Activated T-helper 17 cell treated with anti-CD3 and anti-CD28 coated beads, Interleukin-2, amount 50 U/mL, for 72 hours (primary cell): ENCODE measurements around the gene FTO. TPM values are rescaled to one million over a fixed set of nuclear protein-coding genes. Genes with fewer than 3 reads are reported as not detected.

Source experiments
- ATAC-seq: fragments of 150-1000 bp; cut with Tn5 transposase; replicated peaks from 2 replicates; pipeline ENCODE4 v1.10.0; 2021; ENCODE audit warnings: mild to moderate bottlenecking, moderate library complexity
- H3K27ac Mint-ChIP-seq: one replicate; pipeline ENCODE4 v1.8.0; 2022; ENCODE audit warnings: mixed read lengths
- H3K27me3 Mint-ChIP-seq: one replicate; pipeline ENCODE4 v1.8.0; 2022; ENCODE audit warnings: mixed read lengths
- H3K36me3 Mint-ChIP-seq: one replicate; pipeline ENCODE4 v1.8.0; 2022; ENCODE audit warnings: low read depth, mild to moderate bottlenecking, mixed read lengths
- H3K4me1 Mint-ChIP-seq: one replicate; pipeline ENCODE4 v1.8.0; 2022; ENCODE audit warnings: mixed read lengths
- H3K4me3 Mint-ChIP-seq: one replicate; pipeline ENCODE4 v1.8.0; 2022; ENCODE audit warnings: mild to moderate bottlenecking, mixed read lengths
- H3K9me3 Mint-ChIP-seq: one replicate; pipeline ENCODE4 v1.8.0; 2022; ENCODE audit warnings: mixed read lengths
- total RNA-seq, 2 donors: library from RNA; stranded (reverse); gene quantifications; one replicate each; pipeline ENCODE4 v1.2.3, GENCODE V29; 2022

The FTO gene
- total RNA-seq, 2 donors from 2014 or later: 50.0 to 54.1 TPM

DNA sequence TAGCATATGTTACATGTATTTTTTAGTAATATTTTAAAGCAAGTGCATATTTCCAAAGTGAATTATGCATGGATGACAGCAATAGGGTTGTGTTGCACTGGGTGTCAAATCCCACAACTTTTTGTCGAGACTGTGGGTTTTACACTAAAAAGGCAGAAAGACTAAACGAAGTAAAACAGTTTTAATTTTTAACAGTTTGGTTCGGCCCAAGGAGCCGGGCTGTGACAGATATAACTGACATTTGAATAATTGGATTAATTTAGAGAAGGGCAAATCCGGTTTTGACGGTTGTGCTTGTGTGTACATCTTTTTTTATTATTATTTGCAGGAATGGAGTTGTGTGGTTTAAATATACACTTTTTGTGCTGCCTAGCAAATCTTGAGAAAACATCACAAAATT, 263.6 kb downstream of the FTO start:
- no peak overlapping the region for H3K4me3 Mint-ChIP-seq
- no peak overlapping the region for H3K27ac Mint-ChIP-seq
- no peaks in the 10 kb centered on the region for H3K9me3 Mint-ChIP-seq
- H3K27me3 Mint-ChIP-seq: no peaks in the 10 kb centered on the region
- no peak for ATAC-seq
- H3K36me3 Mint-ChIP-seq: no peaks in the 10 kb centered on the region
- no peaks in the 10 kb centered on the region for H3K4me1 Mint-ChIP-seq

DNA sequence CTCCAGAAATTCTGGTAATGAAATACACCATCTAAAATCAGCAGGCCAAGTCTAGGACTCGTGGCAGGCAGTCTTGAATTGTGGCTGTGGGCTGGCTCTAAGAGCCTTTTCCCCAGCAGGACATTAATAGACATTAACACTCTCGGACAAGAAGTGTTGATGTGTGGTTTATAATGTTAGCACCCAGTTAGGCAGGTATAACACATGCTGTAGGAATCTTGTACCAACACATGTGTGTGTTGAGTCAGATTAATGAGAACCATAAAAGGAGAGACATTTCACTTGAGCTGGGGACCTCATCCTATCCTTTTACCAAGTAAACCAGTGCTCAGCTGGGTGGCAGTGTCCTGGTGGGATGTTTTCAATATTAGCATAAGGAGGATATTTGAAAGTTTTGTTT, 264.5 kb downstream of the FTO start:
- H3K4me3 Mint-ChIP-seq: no peak overlapping the region
- no peaks in the 10 kb centered on the region for H3K9me3 Mint-ChIP-seq
- H3K27me3 Mint-ChIP-seq: no peaks in the 10 kb centered on the region
- H3K27ac Mint-ChIP-seq: no peak overlapping the region
- no peaks in the 10 kb centered on the region for H3K36me3 Mint-ChIP-seq
- H3K4me1 Mint-ChIP-seq: no peaks in the 10 kb centered on the region
- ATAC-seq: no peak

DNA sequence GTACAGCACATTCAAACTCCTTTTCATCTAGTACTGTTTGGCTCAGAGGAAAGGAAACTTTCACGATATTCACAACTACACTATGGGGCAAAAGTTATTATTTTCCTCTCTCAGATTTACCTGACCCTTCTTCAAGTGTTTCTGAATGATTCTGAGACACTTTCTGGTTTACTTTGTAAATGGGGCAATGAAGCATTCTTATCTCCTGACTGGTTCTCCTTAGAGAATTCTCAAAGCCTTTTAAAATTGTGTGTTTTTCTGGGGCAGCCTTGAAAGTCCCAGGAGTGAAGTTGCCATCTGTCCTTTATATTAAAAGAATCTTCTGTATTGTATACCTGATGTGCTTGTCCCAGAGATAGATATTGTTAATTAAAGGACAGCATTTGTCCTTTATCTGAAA, 264.9 kb downstream of the FTO start:
- H3K27me3 Mint-ChIP-seq: no peaks in the 10 kb centered on the region
- no peak overlapping the region for H3K27ac Mint-ChIP-seq

DNA sequence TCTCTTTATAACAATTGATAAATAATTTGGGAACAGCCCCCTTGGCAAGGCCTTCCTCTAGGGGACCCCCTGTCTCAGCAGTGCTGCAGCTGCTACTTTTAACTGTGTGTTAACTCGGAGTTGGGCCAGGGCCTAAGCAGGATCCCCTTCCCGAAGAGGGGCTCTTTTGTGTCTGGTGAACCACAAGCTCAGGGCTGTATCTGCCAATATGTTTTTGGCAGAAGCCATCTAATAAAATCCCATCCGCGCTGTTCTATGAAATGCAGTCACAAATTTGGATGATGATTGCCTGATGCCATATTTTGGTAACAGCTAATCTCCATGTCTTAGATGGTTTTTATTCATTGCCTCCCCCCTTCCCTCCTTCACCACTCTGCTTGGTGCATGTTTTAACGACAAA, 267.7 kb downstream of the FTO start:
- Mint-ChIP-seq H3K4me1 (no peaks in the 10 kb centered on the region), H3K4me3 (no peak overlapping the region), H3K27ac (no peak overlapping the region), H3K9me3 (no peaks in the 10 kb centered on the region), H3K36me3 (no peaks in the 10 kb centered on the region), H3K27me3 (no peaks in the 10 kb centered on the region)
- no peak for ATAC-seq

More for the DNA sequence above, 264.9 kb downstream of the FTO start:
- ATAC-seq: no peak
- Mint-ChIP-seq H3K4me3 (no peak overlapping the region), H3K36me3 (no peaks in the 10 kb centered on the region), H3K9me3 (no peaks in the 10 kb centered on the region), H3K4me1 (no peaks in the 10 kb centered on the region)

DNA sequence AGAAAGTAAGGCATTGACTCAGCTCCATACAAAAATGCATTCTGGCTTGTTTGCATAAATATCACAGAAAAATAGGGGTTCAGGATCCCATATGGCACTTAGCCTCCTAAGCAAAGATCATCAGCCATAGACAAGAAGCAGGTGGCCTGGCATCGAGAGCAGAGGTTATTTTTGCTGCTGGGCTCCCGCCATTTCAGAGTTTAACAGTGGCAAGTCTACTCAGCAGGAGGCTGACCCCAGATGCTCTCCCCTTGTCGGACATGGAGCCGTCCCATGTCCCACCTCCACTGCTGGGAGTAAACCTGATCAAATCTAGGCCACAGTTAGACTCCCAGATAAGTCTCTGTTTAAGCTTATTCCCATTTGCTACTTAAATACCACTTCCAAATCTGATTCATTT, 269.1 kb downstream of the FTO start:
- no peak overlapping the region for H3K27ac Mint-ChIP-seq
- no peaks in the 10 kb centered on the region for H3K27me3 Mint-ChIP-seq
- ATAC-seq: no peak

DNA sequence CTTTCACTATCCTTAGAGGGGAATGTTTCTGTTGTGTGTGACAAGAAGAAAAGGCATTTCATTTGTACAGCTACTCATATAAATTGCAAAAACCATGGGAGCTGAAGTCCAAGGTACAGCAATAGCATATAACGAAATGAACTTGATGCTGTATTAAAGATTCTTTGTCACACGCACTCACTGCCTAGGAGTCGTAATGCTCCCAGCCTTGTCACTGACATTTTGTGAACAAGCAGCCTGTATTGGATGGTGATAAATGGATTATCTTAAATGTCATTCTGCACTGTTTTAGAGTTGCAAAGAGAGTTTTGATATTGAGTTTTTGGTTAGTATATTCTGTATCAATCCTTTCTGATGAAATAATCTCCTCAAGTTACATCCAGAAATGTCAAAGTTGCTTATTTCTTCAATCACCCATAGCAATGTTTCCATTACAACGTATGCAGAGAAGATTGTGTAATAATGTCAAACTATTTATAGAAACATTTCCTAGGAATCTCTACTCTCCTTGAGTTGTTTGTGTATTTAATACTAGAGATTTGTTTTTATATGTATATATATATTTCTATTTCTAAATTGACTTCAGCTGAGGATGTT, 270.6 kb downstream of the FTO start:
- Mint-ChIP-seq H3K36me3 (no peaks in the 10 kb centered on the region), H3K4me3 (no peak overlapping the region), H3K27ac (no peak overlapping the region), H3K9me3 (no peaks in the 10 kb centered on the region), H3K27me3 (no peaks in the 10 kb centered on the region), H3K4me1 (no peaks in the 10 kb centered on the region)
- no peak for ATAC-seq

More for the DNA sequence above, 269.1 kb downstream of the FTO start:
- Mint-ChIP-seq H3K4me3 (no peak overlapping the region), H3K9me3 (no peaks in the 10 kb centered on the region), H3K36me3 (no peaks in the 10 kb centered on the region), H3K4me1 (no peaks in the 10 kb centered on the region)

DNA sequence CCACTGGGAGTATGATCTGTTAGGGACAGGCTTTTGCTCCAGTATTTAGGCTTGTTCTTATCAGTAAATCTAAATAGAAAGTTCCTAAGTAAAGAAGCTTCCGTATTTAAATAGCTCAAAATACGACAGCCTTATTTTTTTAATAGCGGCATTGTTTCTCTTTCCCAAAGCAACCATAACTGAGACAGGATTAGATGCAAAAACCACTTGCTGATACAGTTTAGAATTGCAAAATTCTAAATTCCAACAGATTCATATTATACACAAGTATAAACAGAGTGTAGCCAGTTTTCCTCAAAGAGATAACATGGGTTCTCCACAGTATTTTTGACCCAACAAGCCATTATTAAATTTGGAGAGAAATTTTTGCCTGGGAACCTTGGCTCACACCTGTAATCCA, 276.7 kb downstream of the FTO start:
- Mint-ChIP-seq H3K4me3 (no peak overlapping the region), H3K4me1 (no peaks in the 10 kb centered on the region), H3K27ac (no peak overlapping the region), H3K27me3 (no peaks in the 10 kb centered on the region), H3K9me3 (no peaks in the 10 kb centered on the region), H3K36me3 (no peaks in the 10 kb centered on the region)
- no peak for ATAC-seq

DNA sequence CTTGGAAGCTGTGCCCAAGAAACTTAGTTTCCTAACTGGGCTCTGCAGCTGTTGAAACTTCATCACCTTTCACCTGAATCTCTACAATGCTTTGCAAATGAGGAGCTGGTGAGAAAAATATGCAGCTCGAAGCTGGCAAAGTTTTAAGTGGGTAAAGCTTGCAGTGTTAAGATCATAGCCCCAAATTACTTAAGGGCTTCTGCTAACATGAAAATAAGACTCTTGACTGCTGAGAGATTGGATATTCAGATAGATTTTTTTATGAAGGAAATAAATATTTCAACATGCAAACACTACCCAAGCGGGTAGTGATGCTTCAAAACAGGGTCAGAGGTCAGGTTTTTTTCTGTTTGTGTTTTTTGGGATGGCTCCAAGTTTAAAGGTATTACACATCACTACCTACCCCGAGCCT, 278.7 kb downstream of the FTO start:
- no peaks in the 10 kb centered on the region for H3K27me3 Mint-ChIP-seq
- no peak overlapping the region for H3K27ac Mint-ChIP-seq
- no peaks in the 10 kb centered on the region for H3K4me1 Mint-ChIP-seq
- ATAC-seq: no peak
- H3K36me3 Mint-ChIP-seq: no peaks in the 10 kb centered on the region
- no peaks in the 10 kb centered on the region for H3K9me3 Mint-ChIP-seq
- H3K4me3 Mint-ChIP-seq: no peak overlapping the region

DNA sequence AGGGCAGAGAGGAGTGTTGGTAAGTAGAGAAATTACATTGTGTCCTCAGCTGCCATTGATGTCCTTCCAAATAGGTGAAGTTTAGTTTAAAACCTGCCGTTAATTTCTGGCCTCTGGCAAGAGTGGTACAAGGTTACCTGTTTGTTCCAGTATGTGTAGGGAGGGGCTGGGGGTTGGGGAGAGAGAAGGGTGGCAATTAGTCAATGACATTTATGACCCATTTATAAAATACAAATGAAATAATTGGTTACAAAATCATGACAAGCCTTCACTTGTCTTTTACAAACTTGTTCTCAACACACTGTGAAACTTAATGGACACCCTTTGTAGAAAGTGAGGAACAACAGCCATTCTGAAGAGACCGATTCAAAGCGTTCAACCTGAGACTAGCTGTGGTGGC, 281.0 kb downstream of the FTO start:
- no peaks in the 10 kb centered on the region for H3K27me3 Mint-ChIP-seq
- no peak for ATAC-seq
- no peaks in the 10 kb centered on the region for H3K36me3 Mint-ChIP-seq
- no peaks in the 10 kb centered on the region for H3K4me1 Mint-ChIP-seq
- H3K4me3 Mint-ChIP-seq: no peak overlapping the region
- H3K9me3 Mint-ChIP-seq: no peaks in the 10 kb centered on the region
- no peak overlapping the region for H3K27ac Mint-ChIP-seq

DNA sequence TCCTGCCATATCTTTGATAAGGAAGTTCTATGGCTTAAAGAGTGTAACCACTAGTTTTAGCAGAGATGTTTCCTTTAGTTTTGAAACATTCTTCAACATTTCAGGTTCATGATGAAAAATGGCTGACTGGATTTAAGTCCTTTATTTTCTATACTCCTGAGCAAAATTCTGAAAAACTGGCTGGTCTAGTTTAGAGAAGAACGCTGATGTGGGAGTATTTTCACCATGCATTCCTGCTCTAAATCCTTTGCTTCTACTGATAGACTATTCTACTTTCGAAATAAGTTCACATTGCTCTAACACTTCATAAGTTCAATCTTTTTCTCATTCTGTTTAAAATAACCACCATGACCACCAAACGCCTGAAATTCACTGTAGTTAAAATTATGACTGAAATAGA, 281.9 kb downstream of the FTO start:
- Mint-ChIP-seq H3K4me3 (no peak overlapping the region), H3K4me1 (no peaks in the 10 kb centered on the region), H3K27me3 (no peaks in the 10 kb centered on the region), H3K9me3 (no peaks in the 10 kb centered on the region), H3K36me3 (no peaks in the 10 kb centered on the region), H3K27ac (no peak overlapping the region)
- ATAC-seq: no peak

DNA sequence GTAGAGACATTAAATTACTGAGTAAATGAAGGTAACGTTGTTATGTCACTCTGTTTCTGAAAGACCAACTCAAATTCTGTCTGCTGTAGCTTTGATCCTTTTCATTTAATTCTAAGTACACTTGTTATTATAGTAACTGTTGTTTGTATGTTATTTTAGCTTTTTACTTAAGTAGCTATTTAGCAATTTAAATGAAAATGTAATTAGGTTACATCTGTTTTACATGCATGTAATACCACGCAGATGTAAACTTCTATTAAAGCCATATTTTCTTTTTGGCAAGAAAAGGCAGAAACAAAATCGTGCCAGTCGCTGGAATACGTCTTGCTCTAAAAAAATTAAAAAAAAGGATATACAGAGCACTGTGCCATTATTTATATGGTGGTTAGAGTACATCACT, 282.8 kb downstream of the FTO start:
- Mint-ChIP-seq H3K9me3 (no peaks in the 10 kb centered on the region), H3K27me3 (no peaks in the 10 kb centered on the region), H3K27ac (no peak overlapping the region), H3K36me3 (no peaks in the 10 kb centered on the region), H3K4me1 (no peaks in the 10 kb centered on the region), H3K4me3 (no peak overlapping the region)
- ATAC-seq: no peak

DNA sequence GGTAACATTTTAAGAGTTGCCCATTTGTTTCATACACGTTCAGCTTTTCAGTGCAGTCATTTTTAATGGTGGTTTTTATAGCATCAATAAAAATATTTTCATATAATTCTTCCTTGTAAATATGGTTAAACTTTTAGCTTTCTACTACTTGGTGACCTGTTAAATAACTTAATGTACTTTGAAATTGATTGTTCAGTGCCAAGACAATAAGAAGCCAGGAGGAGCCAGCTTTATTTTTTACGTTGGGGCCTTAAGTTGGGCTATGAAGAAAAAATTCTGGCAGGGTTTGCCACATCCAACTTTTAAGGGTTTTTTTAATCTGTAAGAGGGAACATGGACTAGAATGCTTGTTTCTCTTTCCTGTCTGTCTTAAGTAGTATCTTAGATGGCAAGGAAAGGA, 284.2 kb downstream of the FTO start:
- no peak overlapping the region for H3K27ac Mint-ChIP-seq
- H3K27me3 Mint-ChIP-seq: no peaks in the 10 kb centered on the region
- no peak overlapping the region for H3K4me3 Mint-ChIP-seq
- no peaks in the 10 kb centered on the region for H3K9me3 Mint-ChIP-seq
- H3K36me3 Mint-ChIP-seq: no peaks in the 10 kb centered on the region
- H3K4me1 Mint-ChIP-seq: no peaks in the 10 kb centered on the region
- no peak for ATAC-seq

DNA sequence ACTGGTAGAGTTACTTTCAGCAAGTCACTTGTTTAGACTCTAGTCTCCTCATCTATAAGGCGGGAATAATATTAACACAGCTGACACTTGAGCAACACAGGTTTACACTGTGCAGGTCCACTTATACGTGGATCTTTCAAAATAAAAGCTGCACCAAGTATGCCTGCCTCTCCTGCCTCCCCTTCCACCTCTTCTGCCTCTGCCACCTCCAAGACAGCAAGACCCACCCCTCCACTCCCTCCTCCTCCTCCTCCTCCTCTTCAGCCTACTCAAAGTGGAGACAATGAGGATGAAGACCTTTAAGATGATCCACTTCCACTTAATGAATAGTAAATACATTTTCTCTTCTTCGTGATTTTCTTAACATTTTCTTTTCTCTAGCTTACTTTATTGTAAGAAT, 285.6 kb downstream of the FTO start:
- no peaks in the 10 kb centered on the region for H3K27me3 Mint-ChIP-seq
- no peaks in the 10 kb centered on the region for H3K9me3 Mint-ChIP-seq
- no peak for ATAC-seq
- no peak overlapping the region for H3K27ac Mint-ChIP-seq
- no peak overlapping the region for H3K4me3 Mint-ChIP-seq
- no peaks in the 10 kb centered on the region for H3K4me1 Mint-ChIP-seq
- peaks cover 2% of the 10 kb centered on the region for H3K36me3 Mint-ChIP-seq

DNA sequence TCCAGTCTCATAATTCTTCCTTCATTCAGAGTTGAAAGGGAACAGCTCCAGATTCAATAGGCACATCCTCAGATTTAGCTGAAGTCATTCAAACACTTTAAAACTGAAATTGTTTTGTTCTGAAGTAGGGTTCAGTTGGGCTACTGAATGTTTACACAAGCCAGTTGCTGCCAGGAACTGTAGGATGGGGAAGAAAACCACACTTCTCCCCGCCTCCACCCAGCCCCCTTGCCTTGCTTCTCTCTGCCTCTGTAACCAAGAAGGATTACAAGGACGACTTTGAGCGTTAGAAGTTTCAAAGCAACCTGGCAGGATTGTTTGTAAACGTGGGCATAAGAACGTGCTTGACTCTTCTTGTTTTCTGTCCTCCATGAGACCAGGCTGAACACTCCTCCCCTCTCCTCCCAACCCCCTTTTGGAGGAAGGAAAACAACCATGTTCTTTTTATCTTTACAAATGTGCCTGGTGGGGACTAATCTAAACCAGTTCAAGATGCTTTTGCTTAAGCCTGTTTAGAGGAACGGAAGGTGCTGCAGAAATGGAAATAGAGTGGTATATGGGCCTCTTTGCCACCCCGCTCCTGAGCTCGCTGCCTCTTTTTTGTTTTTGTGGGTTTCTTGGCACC, 287.9 kb downstream of the FTO start:
- Mint-ChIP-seq H3K4me3 (no peak overlapping the region), H3K36me3 (peaks cover 7% of the 10 kb centered on the region), H3K9me3 (no peaks in the 10 kb centered on the region), H3K4me1 (no peaks in the 10 kb centered on the region), H3K27me3 (no peaks in the 10 kb centered on the region), H3K27ac (no peak overlapping the region)
- ATAC-seq: no peak

DNA sequence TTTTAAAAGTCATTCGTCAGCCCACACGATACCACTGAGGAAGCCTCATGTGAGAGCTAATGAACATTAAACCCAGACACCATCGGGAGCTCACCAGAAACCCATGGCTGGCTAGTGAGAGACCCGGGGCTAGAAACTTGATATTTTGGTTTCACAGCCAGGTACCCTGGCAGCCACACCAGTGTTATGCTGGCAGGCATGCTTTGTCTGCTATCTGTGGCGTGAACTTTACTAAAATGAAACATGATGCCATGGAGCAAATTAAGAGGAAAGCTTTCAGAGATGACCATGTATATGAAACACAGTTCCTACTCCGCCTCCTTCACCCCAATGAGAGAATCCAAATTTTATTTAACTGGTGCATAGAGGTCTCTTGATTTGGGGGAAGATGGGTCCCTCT, 291.4 kb downstream of the FTO start:
- H3K4me3 Mint-ChIP-seq: no peak overlapping the region
- peaks cover 11% of the 10 kb centered on the region for H3K36me3 Mint-ChIP-seq
- ATAC-seq: no peak
- H3K27me3 Mint-ChIP-seq: no peaks in the 10 kb centered on the region
- no peaks in the 10 kb centered on the region for H3K9me3 Mint-ChIP-seq
- no peaks in the 10 kb centered on the region for H3K4me1 Mint-ChIP-seq
- H3K27ac Mint-ChIP-seq: no peak overlapping the region

DNA sequence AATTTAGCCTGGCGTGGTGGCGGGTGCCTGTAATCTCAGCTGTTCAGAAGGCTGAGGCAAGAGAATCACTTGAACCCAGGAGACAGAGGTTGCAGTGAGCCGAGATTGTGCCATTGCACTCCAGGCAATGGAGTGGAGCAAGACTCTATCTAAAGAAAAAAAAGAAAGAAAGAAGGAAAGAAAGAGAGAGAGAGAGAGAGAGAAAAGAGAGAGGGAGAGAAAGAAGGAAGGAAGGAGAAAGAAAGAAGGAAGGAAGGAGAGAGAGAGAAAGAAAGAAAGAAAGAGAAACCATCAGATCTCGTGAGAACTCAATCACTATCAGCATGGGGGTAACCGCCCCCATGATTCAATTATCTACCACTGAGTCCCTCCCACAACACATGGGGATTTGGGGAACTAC, 293.0 kb downstream of the FTO start:
- Mint-ChIP-seq H3K36me3 (peaks cover 11% of the 10 kb centered on the region), H3K27me3 (no peaks in the 10 kb centered on the region), H3K4me3 (no peak overlapping the region), H3K9me3 (no peaks in the 10 kb centered on the region), H3K4me1 (no peaks in the 10 kb centered on the region), H3K27ac (no peak overlapping the region)
- ATAC-seq: no peak
